Measurements from ENCODE around the gene VEGFC. TPM values are rescaled to one million over a fixed set of nuclear protein-coding genes. Genes with fewer than 3 reads are reported as not detected.

The VEGFC gene
- total RNA-seq, 2 donors from 2014 or later = 0.60 to 0.95 TPM

DNA sequence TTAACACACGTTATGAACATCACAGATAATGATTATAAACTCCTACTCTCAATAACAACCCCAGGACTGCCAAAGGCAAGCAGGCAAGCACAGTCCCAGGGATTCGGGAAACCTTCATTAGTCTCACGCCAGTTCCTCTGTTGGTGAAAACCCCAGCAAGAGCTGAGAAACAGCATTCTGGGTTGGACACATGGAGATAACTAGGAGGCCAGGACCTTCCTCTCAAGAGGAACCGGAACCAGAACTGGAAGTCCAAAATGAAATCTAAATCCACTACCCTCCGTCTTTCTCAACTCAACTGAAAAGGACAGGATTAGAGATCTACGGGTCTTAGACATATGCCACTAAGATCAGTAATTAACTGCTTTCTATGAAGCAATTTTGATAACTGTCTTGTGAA lies 3.8 kb downstream of the VEGFC start:
- Histone ChIP-seq H3K27ac (ENCODE audit: low read depth, low read length) (no peak overlapping the region), H3K36me3 (ENCODE audit: control insufficient read depth, insufficient read depth, low read length) (no peaks in the 10 kb centered on the region), H3K27me3 (ENCODE audit: control insufficient read depth, insufficient read depth, low read length, poor library complexity, severe bottlenecking) (peaks cover 32% of the 10 kb centered on the region), H3K9ac (ENCODE audit: extremely low read depth, low read length, poor library complexity, severe bottlenecking) (no peak overlapping the region), H3K4me3 (ENCODE audit: low read length) (no peak overlapping the region), H3K4me1 (ENCODE audit: control insufficient read depth, insufficient read depth, low read length) (no peaks in the 10 kb centered on the region), H3K9me3 (ENCODE audit: control insufficient read depth, low read length) (no peaks in the 10 kb centered on the region)
- Mint-ChIP-seq H3K27me3 (ENCODE audit: insufficient read depth) (peaks cover 31% of the 10 kb centered on the region), H3K4me1 (no peaks in the 10 kb centered on the region), H3K9me3 (no peaks in the 10 kb centered on the region), H3K4me3 (no peak overlapping the region), H3K36me3 (ENCODE audit: low read depth) (no peaks in the 10 kb centered on the region), H3K27ac (no peak overlapping the region)
- WGBS, 2 experiments (ENCODE audit: insufficient coverage in 1 of 2, insufficient read length in 1 of 2) = 96 to 98% methylated on average over 5 to 6 of the region's 6 CpGs
- DNase-seq = no peak
- TF ChIP-seq, protein P1, sequence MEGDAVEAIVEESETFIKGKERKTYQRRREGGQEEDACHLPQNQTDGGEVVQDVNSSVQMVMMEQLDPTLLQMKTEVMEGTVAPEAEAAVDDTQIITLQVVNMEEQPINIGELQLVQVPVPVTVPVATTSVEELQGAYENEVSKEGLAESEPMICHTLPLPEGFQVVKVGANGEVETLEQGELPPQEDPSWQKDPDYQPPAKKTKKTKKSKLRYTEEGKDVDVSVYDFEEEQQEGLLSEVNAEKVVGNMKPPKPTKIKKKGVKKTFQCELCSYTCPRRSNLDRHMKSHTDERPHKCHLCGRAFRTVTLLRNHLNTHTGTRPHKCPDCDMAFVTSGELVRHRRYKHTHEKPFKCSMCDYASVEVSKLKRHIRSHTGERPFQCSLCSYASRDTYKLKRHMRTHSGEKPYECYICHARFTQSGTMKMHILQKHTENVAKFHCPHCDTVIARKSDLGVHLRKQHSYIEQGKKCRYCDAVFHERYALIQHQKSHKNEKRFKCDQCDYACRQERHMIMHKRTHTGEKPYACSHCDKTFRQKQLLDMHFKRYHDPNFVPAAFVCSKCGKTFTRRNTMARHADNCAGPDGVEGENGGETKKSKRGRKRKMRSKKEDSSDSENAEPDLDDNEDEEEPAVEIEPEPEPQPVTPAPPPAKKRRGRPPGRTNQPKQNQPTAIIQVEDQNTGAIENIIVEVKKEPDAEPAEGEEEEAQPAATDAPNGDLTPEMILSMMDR (conservative IDR thresholded peaks at IDR 0.05) = no peak

DNA sequence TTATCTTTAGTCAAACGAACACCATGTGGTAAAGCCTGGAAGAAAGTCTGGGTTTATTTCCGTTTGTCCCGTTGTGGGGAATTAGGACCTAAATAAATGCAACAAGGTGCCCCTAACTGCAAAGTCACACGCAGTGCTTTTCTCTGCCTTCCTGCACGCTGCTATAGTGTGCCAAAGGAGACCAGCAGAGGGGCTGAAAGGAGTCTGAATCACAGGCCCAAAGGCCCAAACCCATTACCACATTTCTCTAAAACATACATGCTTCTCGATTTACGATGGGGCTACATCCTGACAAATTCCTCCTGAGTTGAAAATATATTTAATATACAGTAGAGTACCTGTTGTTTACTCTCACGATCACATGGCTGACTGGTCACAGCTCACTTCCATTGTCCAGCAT lies 4.5 kb downstream of the VEGFC start:
- TF ChIP-seq, protein P1 (conservative IDR thresholded peaks at IDR 0.05) = no peak
- WGBS, 2 experiments (ENCODE audit: insufficient coverage in 1 of 2, insufficient read length in 1 of 2) = 86 to 100% methylated on average over 2 to 6 of the region's 8 CpGs
- no peak for DNase-seq
- Mint-ChIP-seq H3K9me3 (no peaks in the 10 kb centered on the region), H3K27me3 (ENCODE audit: insufficient read depth) (peaks cover 24% of the 10 kb centered on the region), H3K4me3 (no peak overlapping the region), H3K27ac (no peak overlapping the region), H3K4me1 (no peaks in the 10 kb centered on the region), H3K36me3 (ENCODE audit: low read depth) (no peaks in the 10 kb centered on the region)
- H3K4me1 ChIP-seq (ENCODE audit: control insufficient read depth, insufficient read depth, low read length) = no peaks in the 10 kb centered on the region
- no peaks in the 10 kb centered on the region for H3K36me3 ChIP-seq (ENCODE audit: control insufficient read depth, insufficient read depth, low read length)
- H3K27ac ChIP-seq (ENCODE audit: low read depth, low read length) = no peak overlapping the region
- no peak overlapping the region for H3K4me3 ChIP-seq (ENCODE audit: low read length)
- H3K9me3 ChIP-seq (ENCODE audit: control insufficient read depth, low read length) = no peaks in the 10 kb centered on the region
- peaks cover 25% of the 10 kb centered on the region for H3K27me3 ChIP-seq (ENCODE audit: control insufficient read depth, insufficient read depth, low read length, poor library complexity, severe bottlenecking)
- H3K9ac ChIP-seq (ENCODE audit: extremely low read depth, low read length, poor library complexity, severe bottlenecking) = no peak overlapping the region

DNA sequence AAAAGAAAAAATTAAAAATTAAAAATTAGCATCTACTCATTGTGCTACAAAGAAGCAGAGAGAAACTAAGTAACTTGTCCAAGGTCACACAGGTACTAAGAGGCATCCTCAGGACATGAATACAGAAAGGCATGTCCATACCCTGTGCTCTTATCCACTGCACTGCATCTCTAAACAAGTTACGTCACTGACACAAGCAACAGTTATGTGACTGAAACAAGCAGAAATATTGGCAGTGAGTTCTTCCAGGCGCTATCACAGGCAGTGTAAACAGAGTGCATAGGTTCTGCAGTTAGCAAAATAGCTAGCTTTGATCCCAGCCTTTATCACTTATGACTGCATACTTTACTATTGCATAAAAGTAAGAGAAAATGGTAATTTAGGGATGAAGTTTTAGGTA lies 7.9 kb downstream of the VEGFC start:
- no peak overlapping the region for H3K4me3 Mint-ChIP-seq
- TF ChIP-seq, protein P1 (conservative IDR thresholded peaks at IDR 0.05) = no peak
- Histone ChIP-seq H3K4me1 (ENCODE audit: control insufficient read depth, insufficient read depth, low read length) (no peaks in the 10 kb centered on the region), H3K4me3 (ENCODE audit: low read length) (no peak overlapping the region), H3K27me3 (ENCODE audit: control insufficient read depth, insufficient read depth, low read length, poor library complexity, severe bottlenecking) (no peaks in the 10 kb centered on the region), H3K9me3 (ENCODE audit: control insufficient read depth, low read length) (no peaks in the 10 kb centered on the region), H3K9ac (ENCODE audit: extremely low read depth, low read length, poor library complexity, severe bottlenecking) (no peak overlapping the region), H3K36me3 (ENCODE audit: control insufficient read depth, insufficient read depth, low read length) (no peaks in the 10 kb centered on the region), H3K27ac (ENCODE audit: low read depth, low read length) (no peak overlapping the region)
- no peaks in the 10 kb centered on the region for H3K36me3 Mint-ChIP-seq (ENCODE audit: low read depth)
- no peak overlapping the region for H3K27ac Mint-ChIP-seq
- DNase-seq = no peak
- 93% methylated on average over 2 of the region's 2 CpGs; no CpG with 5 or more reads in 1 of the 2 experiments for WGBS, 2 experiments (ENCODE audit: insufficient coverage in 1 of 2, insufficient read length in 1 of 2)
- no peaks in the 10 kb centered on the region for H3K27me3 Mint-ChIP-seq (ENCODE audit: insufficient read depth)
- H3K9me3 Mint-ChIP-seq = no peaks in the 10 kb centered on the region
- H3K4me1 Mint-ChIP-seq = peaks cover 6% of the 10 kb centered on the region
